Measurements from ENCODE around the gene MAPKAPK5.

- no peak for TF ChIP-seq CTCF (IDR thresholded peaks at IDR 0.05)
- TF ChIP-seq POLR2A (IDR thresholded peaks at IDR 0.05) = no peak
These were observed 84.6 kb downstream of the MAPKAPK5 start for GRCh38 chr12:111926631-111927030.

Measured in uterus (tissue), 2 donors.